Thoracic aorta (tissue), 2 donors: Measurements from ENCODE around the gene ADO. TPM values are rescaled to one million over a fixed set of nuclear protein-coding genes. Genes with fewer than 3 reads are reported as not detected.

Experiments used
- ATAC-seq: fragments of 150-250 bp; one replicate; pipeline ENCODE4 v1.8.0; 2017; ENCODE audit warnings: low read depth; ENCODE audit not compliant: insufficient number of reproducible peaks, low FRiP score
- DNase-seq: peaks from one replicate; pipeline ENCODE4 v3.0.0-alpha.2; 2020; ENCODE audit warnings: low spot score
- H3K27ac ChIP-seq, 2 donors: fragments of 200-600 bp; sonication (generic); 1 replicate in 1 of 2; 2 replicates in 1 of 2; pipeline ENCODE4 v1.5.1; 2016; ENCODE audit warnings: mild to moderate bottlenecking in 2 of 2, moderate library complexity in 2 of 2
- H3K27me3 ChIP-seq: fragments of 200-600 bp; sonication (generic); replicated peaks from 2 replicates; pipeline ENCODE4 v1.6.0; 2016; ENCODE audit warnings: mild to moderate bottlenecking; ENCODE audit not compliant: insufficient read depth
- H3K36me3 ChIP-seq: fragments of 200-600 bp; sonication (generic); one replicate; pipeline ENCODE4 v1.5.1; 2016
- H3K4me1 ChIP-seq, 2 donors: fragments of 200-600 bp; sonication (generic); 1 replicate in 1 of 2; 2 replicates in 1 of 2; pipeline versions ENCODE4 v1.5.1 to v1.6.0; 2016; ENCODE audit warnings: low read depth in 2 of 2, mild to moderate bottlenecking in 1 of 2; ENCODE audit not compliant: control insufficient read depth in 1 of 2
- H3K4me3 ChIP-seq: fragments of 200-600 bp; sonication (generic); 2 replicates; pipeline ENCODE4 v1.5.1; 2016; ENCODE audit warnings: mild to moderate bottlenecking
- H3K9me3 ChIP-seq: fragments of 200-600 bp; sonication (generic); 2 replicates; pipeline ENCODE4 v1.5.1; 2016
- total RNA-seq, 2 donors: library from RNA; depleted of rRNA; stranded (reverse); fragments of >200 nt; gene quantifications; one replicate each; pipeline versions ENCODE4 v1.1.0 to v1.2.3, GENCODE V29; 2016
- TF ChIP-seq, protein P1 (sequence below): fragments of 200-600 bp; sonication (generic); IDR thresholded peaks from one replicate; pipeline ENCODE4 v1.5.1; 2019; ENCODE audit warnings: antibody characterized with exemption

Gene ADO
- total RNA-seq = 10 to 100 TPM; 15.8 to 22.8 TPM

DNA sequence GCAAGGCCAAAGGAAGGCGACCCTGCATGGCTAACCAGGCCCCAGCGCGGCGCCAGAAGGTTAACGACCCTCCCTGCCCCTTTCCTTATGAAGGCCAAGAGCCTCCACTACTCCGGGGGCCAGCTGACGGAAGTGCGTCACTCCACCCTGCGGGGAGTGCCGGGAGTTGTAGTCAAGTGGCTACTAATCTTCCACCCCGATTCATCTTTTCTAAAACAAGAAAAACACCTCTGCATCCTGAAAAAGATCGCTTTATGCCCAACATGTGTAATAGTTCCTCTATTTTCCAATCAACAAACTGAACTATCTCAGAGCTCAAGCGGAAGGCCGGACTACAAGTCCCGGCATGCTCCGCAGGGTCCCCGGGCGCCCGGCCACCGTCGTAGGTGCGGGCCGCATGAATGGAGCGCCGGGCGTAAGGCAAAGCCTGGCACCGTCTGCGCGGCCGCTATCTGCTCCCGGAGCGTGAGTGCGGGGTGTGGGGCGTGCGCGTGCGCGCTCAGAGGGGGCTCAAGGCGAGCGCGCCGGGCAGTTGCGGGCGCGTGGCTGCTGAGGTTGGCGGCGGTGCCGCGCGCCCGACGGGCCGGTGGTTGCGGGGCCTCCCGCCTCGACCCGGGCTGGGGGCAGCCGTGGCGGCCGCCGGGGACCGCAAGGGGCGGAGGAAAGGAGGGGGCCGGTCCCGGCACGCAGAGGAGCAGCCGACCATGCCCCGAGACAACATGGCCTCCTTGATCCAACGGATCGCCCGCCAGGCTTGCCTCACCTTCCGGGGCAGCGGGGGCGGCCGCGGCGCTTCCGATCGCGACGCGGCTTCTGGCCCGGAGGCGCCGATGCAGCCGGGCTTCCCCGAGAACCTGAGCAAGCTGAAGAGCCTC, at the start of gene ADO:
TSS of gene ADO (plus strand) at position 365 of the 875 bp plus-strand sequence. CDS start at position 705, 340 bp downstream.
- ATAC-seq (peak; percentile 91), DNase-seq (no peak)
- Histone ChIP-seq H3K27me3 (no peaks in the 10 kb centered on the region), H3K9me3 (no peaks in the 10 kb centered on the region), H3K27ac (peak within 1 kb of the TSS; percentile 92 to 93), H3K4me3 (peak within 1 kb of the TSS; percentile 81), H3K4me1 (peaks cover 13 to 15% of the 10 kb centered on the region in 2 donors), H3K36me3 (no peaks in the 10 kb centered on the region)
- TF ChIP-seq, protein P1, sequence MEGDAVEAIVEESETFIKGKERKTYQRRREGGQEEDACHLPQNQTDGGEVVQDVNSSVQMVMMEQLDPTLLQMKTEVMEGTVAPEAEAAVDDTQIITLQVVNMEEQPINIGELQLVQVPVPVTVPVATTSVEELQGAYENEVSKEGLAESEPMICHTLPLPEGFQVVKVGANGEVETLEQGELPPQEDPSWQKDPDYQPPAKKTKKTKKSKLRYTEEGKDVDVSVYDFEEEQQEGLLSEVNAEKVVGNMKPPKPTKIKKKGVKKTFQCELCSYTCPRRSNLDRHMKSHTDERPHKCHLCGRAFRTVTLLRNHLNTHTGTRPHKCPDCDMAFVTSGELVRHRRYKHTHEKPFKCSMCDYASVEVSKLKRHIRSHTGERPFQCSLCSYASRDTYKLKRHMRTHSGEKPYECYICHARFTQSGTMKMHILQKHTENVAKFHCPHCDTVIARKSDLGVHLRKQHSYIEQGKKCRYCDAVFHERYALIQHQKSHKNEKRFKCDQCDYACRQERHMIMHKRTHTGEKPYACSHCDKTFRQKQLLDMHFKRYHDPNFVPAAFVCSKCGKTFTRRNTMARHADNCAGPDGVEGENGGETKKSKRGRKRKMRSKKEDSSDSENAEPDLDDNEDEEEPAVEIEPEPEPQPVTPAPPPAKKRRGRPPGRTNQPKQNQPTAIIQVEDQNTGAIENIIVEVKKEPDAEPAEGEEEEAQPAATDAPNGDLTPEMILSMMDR = no peak

DNA sequence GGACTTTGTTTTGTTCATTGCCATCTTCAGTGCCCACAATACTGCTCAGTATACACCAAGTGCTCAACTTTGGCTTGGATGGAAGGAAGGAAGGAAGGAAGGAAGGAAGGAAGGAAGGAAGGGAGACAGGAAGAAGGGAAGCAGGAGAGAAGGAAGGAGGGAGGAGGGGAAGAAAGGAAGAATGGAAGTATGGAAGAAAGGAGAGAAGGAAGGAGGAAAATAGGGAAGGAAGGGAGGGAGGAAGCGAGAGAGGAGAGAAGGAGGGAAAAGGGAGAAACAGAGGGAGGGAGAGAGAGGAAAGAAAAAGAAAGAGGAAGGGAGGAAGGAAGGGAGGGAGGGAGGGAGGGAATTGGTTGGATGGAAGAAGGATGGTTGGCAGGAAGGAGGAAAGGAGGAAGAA, 49.6 kb upstream of the ADO start:
- DNase-seq (no peak), ATAC-seq (no peak)
- no peaks in the 10 kb centered on the region for H3K4me1 ChIP-seq
- TF ChIP-seq, protein P1 = no peak
- H3K27me3 ChIP-seq = no peaks in the 10 kb centered on the region
- no peaks in the 10 kb centered on the region for H3K9me3 ChIP-seq
- H3K4me3 ChIP-seq = no peak overlapping the region
- H3K36me3 ChIP-seq = no peaks in the 10 kb centered on the region
- no peak overlapping the region for H3K27ac ChIP-seq

DNA sequence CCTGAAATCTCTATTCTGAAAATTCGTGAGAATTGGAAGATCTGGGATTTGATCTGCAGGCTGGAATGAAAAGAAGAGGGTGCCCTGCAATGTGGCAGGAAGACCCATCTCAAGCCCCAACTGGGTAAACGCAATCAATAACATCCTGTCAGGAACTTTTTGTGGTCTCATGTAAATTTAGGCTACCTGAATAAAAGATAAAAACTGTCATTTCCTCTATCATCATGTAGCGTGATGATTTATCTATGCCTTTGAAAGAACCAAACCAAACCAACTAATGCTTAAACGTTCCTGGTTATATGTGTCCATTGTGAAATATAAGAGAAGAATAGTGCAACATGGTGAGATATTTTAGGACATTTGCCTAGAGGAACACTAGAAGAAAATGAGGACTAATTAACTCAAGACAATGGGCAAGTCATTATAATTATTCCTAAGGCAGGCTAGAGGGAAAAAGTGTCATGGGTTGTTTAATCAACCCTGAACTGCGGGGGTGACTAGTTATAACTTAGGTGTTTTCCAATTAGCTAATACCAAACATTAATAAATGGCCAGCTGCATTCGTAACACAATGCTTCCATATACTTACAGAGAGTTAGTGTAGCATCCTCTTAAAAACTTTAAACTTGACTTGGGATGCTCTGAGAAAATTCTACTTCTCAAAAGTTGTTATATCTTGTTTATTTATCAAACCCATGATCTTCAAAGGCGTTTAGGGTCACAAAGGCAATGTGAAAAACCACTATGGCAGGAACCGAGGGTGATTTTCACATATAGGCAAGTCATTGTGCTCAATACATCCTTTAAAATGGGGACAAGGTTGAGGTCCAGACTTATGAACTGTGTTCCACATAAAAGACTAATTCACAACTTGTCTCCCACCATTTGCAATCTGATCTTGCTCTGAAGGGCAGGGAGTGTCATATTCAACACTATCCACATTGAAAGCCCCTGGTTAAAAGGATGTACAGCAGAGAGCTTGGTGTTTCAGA, 48.6 kb upstream of the ADO start:
- Histone ChIP-seq H3K4me1 (no peaks in the 10 kb centered on the region), H3K4me3 (no peak overlapping the region), H3K27me3 (no peaks in the 10 kb centered on the region), H3K36me3 (no peaks in the 10 kb centered on the region), H3K27ac (no peak overlapping the region), H3K9me3 (no peaks in the 10 kb centered on the region)
- TF ChIP-seq, protein P1 = no peak
- ATAC-seq = no peak
- no peak for DNase-seq

DNA sequence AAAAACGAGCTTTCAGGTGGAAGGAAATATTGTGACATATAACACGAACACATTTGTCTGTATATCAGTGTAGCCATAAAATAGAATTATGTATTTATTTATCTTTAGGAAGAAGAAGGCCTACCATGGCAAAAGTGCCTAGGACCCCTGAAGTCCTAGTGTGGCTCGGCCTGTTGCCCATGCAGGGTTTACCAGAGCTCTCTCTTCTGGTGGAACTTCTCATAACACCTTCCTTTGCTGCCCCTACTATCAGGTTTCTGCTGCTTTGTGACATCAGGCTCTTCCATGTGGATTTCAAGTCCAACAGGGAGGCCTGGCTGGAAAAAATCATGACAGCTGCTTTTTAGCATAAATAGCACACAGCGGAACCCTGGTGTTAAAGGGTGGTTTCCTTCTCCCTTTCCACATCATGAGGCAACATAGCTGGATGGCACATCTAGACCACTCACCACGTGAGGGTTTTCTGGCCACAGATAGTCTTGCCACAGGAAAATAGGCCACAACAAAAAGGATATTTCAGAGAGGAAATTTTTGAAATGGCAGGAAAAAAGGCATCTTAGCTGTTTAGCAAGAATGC, 44.8 kb upstream of the ADO start:
- Histone ChIP-seq H3K27ac (no peak overlapping the region), H3K4me1 (no peaks in the 10 kb centered on the region), H3K27me3 (no peaks in the 10 kb centered on the region), H3K36me3 (no peaks in the 10 kb centered on the region), H3K9me3 (no peaks in the 10 kb centered on the region), H3K4me3 (no peak overlapping the region)
- DNase-seq = no peak
- no peak for ATAC-seq
- TF ChIP-seq, protein P1 = no peak
